ENCODE measurements around the gene OGN. TPM values are rescaled to one million over a fixed set of nuclear protein-coding genes. Genes with fewer than 3 reads are reported as not detected.

OGN gene
- total and polyA plus RNA-seq, 2 donors (not counting 3 experiments of a cell fraction or from before 2014, with no cell fraction given): not detected

- DNase-seq (ENCODE audit: low read depth, low spot score): no peak
Measured at GRCh38 chr9:92424340-92424739, 20.0 kb upstream of the OGN start, which contains the start of gene OMD. TSS of gene OMD (minus strand) at chr9:92424471. CDS start at chr9:92417558, 6,913 bp downstream.

More at GRCh38 chr9:92424340-92424739, 20.0 kb upstream of the OGN start, which contains the start of gene OMD:
- dilution Hi-C loops (cut with MboI; ENCODE audit: extremely low pct_ligation_motif_present, low sequenced_read_pairs): no loop called here
- Histone ChIP-seq H3K4me2 (ENCODE audit: insufficient read depth, low read length) (no peak within 1 kb of the TSS), H3K9me1 (replicated peaks; ENCODE audit: control insufficient read depth, extremely low read depth, insufficient read depth, low read length) (no peaks in the 10 kb centered on the region), H2AFZ (ENCODE audit: low read depth, low read length) (no peak within 1 kb of the TSS), H3K4me1 (ENCODE audit: control insufficient read depth, extremely low read depth, insufficient read depth, low read length) (no peaks in the 10 kb centered on the region), H3K79me2 (ENCODE audit: control insufficient read depth, insufficient read depth, low read length) (no peaks in the 10 kb centered on the region), H3K9ac (replicated peaks; ENCODE audit: extremely low read depth, insufficient read depth, low read length) (no peak within 1 kb of the TSS), H4K20me1 (replicated peaks; ENCODE audit: control insufficient read depth, extremely low read depth, insufficient read depth, low read length) (no peaks in the 10 kb centered on the region), H3K36me3 (ENCODE audit: control insufficient read depth in 2 of 2, extremely low read depth in 1 of 2, insufficient read depth in 2 of 2, low read length in 2 of 2) (no peaks in the 10 kb centered on the region), H3K9me3 (replicated peaks; ENCODE audit: control insufficient read depth, insufficient read depth, low read length) (no peaks in the 10 kb centered on the region), H3K27me3 (ENCODE audit: control insufficient read depth in 2 of 2, insufficient read depth in 2 of 2, low read length in 2 of 2) (no peaks in the 10 kb centered on the region), H3K4me3 (replicated peaks in 1 of 3; ENCODE audit: insufficient read depth in 1 of 3, low read depth in 1 of 3, low read length in 3 of 3) (no peak within 1 kb of the TSS), H3K27ac (ENCODE audit: insufficient read depth, low read depth, low read length) (no peak within 1 kb of the TSS)
- peak; percentile 4 for FAIRE-seq
- no TSS peak for BruUV-seq (replicated peaks)
- POLR2A ChIA-PET: interaction anchor here (0.6 kb wide), 1 partner anchor 273 kb away, joined by 7 read pairs; no protein-coding TSS in a partner anchor
- TF ChIP-seq POLR2A (IDR thresholded peaks at IDR 0.05; ENCODE audit: low read depth, low read length) (no peak), GATA2 (IDR thresholded peaks at IDR 0.05; ENCODE audit: insufficient read depth, insufficient read length, low read depth, low read length) (no peak), JUN (IDR thresholded peaks at IDR 0.05; ENCODE audit: borderline replicate concordance, insufficient read depth, insufficient read length, low read depth) (no peak), EZH2 (IDR thresholded peaks at IDR 0.05; ENCODE audit: borderline replicate concordance, low read depth, low read length, severe bottlenecking) (no peak), MAX (IDR thresholded peaks at IDR 0.05; ENCODE audit: insufficient read depth, insufficient read length) (no peak), FOS (IDR thresholded peaks at IDR 0.05; ENCODE audit: borderline replicate concordance, insufficient read depth, low read length) (no peak), POLR2AphosphoS5 (IDR thresholded peaks at IDR 0.05; ENCODE audit: insufficient read depth, low read depth, low read length) (no peak), MYC (IDR thresholded peaks at IDR 0.05; ENCODE audit: low read depth, low read length) (no peak)
- TF ChIP-seq, protein P1, sequence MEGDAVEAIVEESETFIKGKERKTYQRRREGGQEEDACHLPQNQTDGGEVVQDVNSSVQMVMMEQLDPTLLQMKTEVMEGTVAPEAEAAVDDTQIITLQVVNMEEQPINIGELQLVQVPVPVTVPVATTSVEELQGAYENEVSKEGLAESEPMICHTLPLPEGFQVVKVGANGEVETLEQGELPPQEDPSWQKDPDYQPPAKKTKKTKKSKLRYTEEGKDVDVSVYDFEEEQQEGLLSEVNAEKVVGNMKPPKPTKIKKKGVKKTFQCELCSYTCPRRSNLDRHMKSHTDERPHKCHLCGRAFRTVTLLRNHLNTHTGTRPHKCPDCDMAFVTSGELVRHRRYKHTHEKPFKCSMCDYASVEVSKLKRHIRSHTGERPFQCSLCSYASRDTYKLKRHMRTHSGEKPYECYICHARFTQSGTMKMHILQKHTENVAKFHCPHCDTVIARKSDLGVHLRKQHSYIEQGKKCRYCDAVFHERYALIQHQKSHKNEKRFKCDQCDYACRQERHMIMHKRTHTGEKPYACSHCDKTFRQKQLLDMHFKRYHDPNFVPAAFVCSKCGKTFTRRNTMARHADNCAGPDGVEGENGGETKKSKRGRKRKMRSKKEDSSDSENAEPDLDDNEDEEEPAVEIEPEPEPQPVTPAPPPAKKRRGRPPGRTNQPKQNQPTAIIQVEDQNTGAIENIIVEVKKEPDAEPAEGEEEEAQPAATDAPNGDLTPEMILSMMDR (IDR thresholded peaks at IDR 0.05; ENCODE audit: extremely low read depth in 1 of 2, insufficient read depth in 1 of 2, low read depth in 1 of 2, low read length in 2 of 2): no peak
- intact Hi-C loops (cut with micrococcal nuclease): no loop called here
- CTCF ChIA-PET: interaction anchor here (1.2 kb wide), 2 partner anchors 15 kb away, joined by 3 to 5 read pairs; no protein-coding TSS in a partner anchor

Measured in endothelial cell of umbilical vein (primary cell).